CMK (cell line): Measurements from ENCODE around the gene HEATR9.

Source experiments
- DNase-seq: peaks from one replicate; pipeline ENCODE4 v3.0.0-alpha.2; 2010; ENCODE audit warnings: low read depth

Gene HEATR9

GRCh38 chr17:35893751-35894150 lies 25.1 kb upstream of the HEATR9 start:
- DNase-seq, result no peak

- DNase-seq, result no peak
Measured at GRCh38 chr17:35892091-35893035, 23.7 kb upstream of the HEATR9 start.

- no peak for DNase-seq
Measured at GRCh38 chr17:35891269-35891668, 22.6 kb upstream of the HEATR9 start.

- DNase-seq, result no peak
Measured at GRCh38 chr17:35890774-35891155, 22.1 kb upstream of the HEATR9 start.

GRCh38 chr17:35889818-35890773 lies 21.4 kb upstream of the HEATR9 start:
- DNase-seq, result no peak

GRCh38 chr17:35889241-35889640 lies 20.6 kb upstream of the HEATR9 start:
- DNase-seq, result no peak

GRCh38 chr17:35879773-35880654 lies 11.3 kb upstream of the HEATR9 start, which contains the start of gene CCL5:
TSS of gene CCL5 (minus strand) at chr17:35880360.
- no peak for DNase-seq

GRCh38 chr17:35878361-35878760 lies 9.7 kb upstream of the HEATR9 start:
- no peak for DNase-seq

- no peak for DNase-seq
Measured at GRCh38 chr17:35877345-35878029, 8.8 kb upstream of the HEATR9 start.

- DNase-seq, result no peak
Measured at GRCh38 chr17:35876534-35876933, 7.8 kb upstream of the HEATR9 start.

GRCh38 chr17:35875800-35876139 lies 7.1 kb upstream of the HEATR9 start:
- no peak for DNase-seq

- DNase-seq, result no peak
Measured at GRCh38 chr17:35875072-35875799, 6.5 kb upstream of the HEATR9 start.

GRCh38 chr17:35872196-35872980 lies 3.7 kb upstream of the HEATR9 start:
- no peak for DNase-seq

- no peak for DNase-seq
Measured at GRCh38 chr17:35870906-35871819, 2.5 kb upstream of the HEATR9 start.

GRCh38 chr17:35867574-35867973 lies 1.1 kb downstream of the HEATR9 start:
- DNase-seq, result no peak

GRCh38 chr17:35866341-35866950 lies 2.2 kb downstream of the HEATR9 start:
- DNase-seq, result no peak

- DNase-seq, result no peak
Measured at GRCh38 chr17:35865412-35866340, 3.0 kb downstream of the HEATR9 start.
